Immature natural killer cell (primary cell): ENCODE data around the gene SLC6A7. TPM values are rescaled to one million over a fixed set of nuclear protein-coding genes. Genes with fewer than 3 reads are reported as not detected.
"Not testable (repeated sequence)": the region's sequence is repeated elsewhere in the genome, so short reads cannot be mapped to it uniquely, and the experiment has no call there.

Experiments used
- DNase-seq, 3 donors: peaks; one replicate each; pipeline ENCODE4 v3.0.0; 2022; ENCODE audit warnings: mixed read lengths in 1 of 3
- H3K27ac Mint-ChIP-seq, 6 donors: one replicate each; pipeline ENCODE4 v1.8.0; 2020; ENCODE audit warnings: mixed read lengths in 6 of 6, mild to moderate bottlenecking in 5 of 6, inconsistent platforms in 4 of 6, moderate library complexity in 3 of 6
- H3K27me3 Mint-ChIP-seq, 3 donors: one replicate each; pipeline ENCODE4 v1.8.0; 2020 to 2021; ENCODE audit warnings: low read depth in 3 of 3, mild to moderate bottlenecking in 3 of 3, mixed read lengths in 3 of 3, moderate library complexity in 3 of 3, inconsistent platforms in 1 of 3
- H3K36me3 Mint-ChIP-seq, 3 donors: one replicate each; pipeline ENCODE4 v1.8.0; 2020; ENCODE audit warnings: mixed read lengths in 3 of 3, inconsistent platforms in 2 of 3, mild to moderate bottlenecking in 2 of 3
- H3K4me1 Mint-ChIP-seq, 2 donors: one replicate each; pipeline ENCODE4 v1.8.0; 2020; ENCODE audit warnings: inconsistent platforms in 2 of 2, mild to moderate bottlenecking in 2 of 2, mixed read lengths in 2 of 2, moderate library complexity in 1 of 2
- H3K4me3 Mint-ChIP-seq, 5 donors: one replicate each; pipeline ENCODE4 v1.8.0; 2020; ENCODE audit warnings: mild to moderate bottlenecking in 5 of 5, mixed read lengths in 5 of 5, inconsistent platforms in 3 of 5, moderate library complexity in 3 of 5
- H3K9me3 Mint-ChIP-seq, 6 donors: one replicate each; pipeline ENCODE4 v1.8.0; 2020; ENCODE audit warnings: mild to moderate bottlenecking in 6 of 6, mixed read lengths in 6 of 6, inconsistent platforms in 4 of 6, moderate library complexity in 3 of 6
- polyA plus RNA-seq, 3 donors: library from polyadenylated mRNA; unstranded; fragments of 300-500 nt; fragmentation: Illumina TruSeq; gene quantifications; one replicate each; pipeline ENCODE4 v1.2.3, GENCODE V29; 2021

The SLC6A7 gene
- polyA plus RNA-seq, 3 donors from 2014 or later: not detected

DNA sequence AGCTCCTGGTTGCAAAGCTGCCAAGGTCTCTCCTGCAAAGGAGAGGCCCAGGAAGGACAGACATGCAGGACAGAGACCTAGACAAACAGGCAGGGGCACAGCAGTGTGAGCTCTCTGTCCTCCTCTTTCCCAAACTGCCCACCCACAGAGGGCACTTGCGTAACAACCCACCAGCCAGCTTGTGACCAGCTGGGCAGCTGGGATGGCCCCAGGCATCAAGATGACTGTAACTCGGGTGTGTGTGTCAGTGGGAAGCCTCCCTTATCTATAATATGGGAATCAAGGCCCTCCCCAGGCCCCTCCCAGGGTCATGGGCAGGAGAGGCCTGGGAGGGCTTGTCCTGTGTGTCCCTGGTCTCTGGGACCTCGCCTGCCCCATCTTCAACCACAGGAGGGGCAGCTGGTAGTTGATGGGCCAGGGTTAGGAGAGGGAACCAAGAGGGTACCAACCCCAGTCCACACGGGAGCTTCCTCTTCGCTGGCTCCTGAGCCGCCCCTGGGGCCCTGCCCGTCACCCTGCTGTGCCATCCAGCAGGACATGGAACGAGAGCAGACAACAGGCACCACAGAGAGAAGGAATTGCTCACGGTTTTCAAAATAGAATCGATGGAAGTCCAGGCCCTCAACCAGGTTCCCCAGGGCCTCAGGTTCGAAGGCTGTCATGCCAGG, 37.9 kb downstream of the SLC6A7 start:
- no peak for DNase-seq
- H3K4me3 Mint-ChIP-seq: no peak overlapping the region
- no peaks in the 10 kb centered on the region for H3K9me3 Mint-ChIP-seq
- no peak overlapping the region for H3K27ac Mint-ChIP-seq
- no peaks in the 10 kb centered on the region for H3K4me1 Mint-ChIP-seq
- peaks cover 0 to 2% (median 0%) of the 10 kb centered on the region in 3 donors for H3K27me3 Mint-ChIP-seq
- no peaks in the 10 kb centered on the region for H3K36me3 Mint-ChIP-seq

DNA sequence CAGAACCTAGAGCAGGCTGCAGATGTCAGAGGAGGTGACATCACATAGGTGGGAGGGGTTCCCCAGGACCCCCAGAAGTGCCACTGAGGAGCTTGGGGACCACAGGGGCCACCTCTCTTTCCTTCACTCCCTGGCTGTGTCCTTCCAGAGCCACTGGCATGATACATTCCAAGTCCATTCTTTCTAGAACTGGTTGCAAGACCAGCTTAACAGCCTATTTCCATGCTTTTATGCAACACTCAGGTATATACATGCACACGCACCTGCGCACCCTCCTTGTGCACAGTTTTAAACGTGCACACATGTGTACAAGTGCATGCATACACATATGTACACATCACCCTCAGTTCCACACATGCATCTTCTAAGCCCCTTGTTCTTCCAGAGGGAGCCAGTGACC, 39.7 kb downstream of the SLC6A7 start:
- Mint-ChIP-seq H3K36me3 (no peaks in the 10 kb centered on the region), H3K4me1 (no peaks in the 10 kb centered on the region), H3K27me3 (peaks cover 0 to 5% (median 0%) of the 10 kb centered on the region in 3 donors), H3K27ac (no peak overlapping the region), H3K9me3 (no peaks in the 10 kb centered on the region), H3K4me3 (no peak overlapping the region)
- DNase-seq: no peak

DNA sequence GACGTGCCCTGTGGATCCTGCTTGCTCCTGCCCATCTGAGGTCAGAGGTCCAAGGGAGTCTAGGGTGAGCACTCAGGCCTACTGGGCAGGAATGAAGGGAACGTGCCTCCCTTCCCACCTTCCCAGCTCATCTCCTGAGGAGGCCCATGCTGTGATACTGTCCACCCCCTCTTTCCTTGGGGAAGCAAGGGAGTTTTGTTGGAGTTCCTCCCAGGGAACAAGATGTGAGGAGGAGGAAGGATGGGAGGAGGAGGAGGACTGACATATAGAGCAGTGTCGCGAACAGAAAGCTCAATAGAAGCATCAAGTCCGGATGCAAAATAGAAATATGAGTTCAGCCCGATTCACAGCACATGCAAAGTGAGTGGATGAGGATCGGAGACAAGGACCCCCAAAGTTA, 41.0 kb downstream of the SLC6A7 start:
- Mint-ChIP-seq H3K36me3 (no peaks in the 10 kb centered on the region), H3K9me3 (no peaks in the 10 kb centered on the region), H3K27ac (no peak overlapping the region), H3K27me3 (peaks cover 0 to 5% (median 0%) of the 10 kb centered on the region in 3 donors), H3K4me3 (no peak overlapping the region), H3K4me1 (no peaks in the 10 kb centered on the region)
- no peak for DNase-seq

DNA sequence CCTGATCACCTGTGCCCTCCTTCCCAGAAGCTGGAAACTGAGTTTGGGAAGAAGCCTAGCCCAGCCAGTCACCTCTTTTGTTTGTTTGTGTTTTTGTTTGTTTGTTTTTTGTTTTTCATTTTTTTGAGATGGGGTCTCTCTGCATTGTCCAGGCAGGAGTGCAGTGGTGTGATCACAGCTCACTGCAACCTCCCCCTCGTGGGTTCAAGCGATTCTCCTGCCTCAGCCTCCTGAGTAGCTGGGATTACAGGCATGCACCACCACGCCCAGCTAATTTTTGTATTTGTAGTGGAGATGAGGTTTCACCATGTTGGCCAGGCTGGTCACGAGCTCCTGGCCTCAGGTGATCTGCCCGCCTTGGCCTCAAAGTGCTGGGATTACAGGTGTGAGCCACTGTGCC, 43.8 kb downstream of the SLC6A7 start:
- not testable (repeated sequence) for DNase-seq, H3K4me3 Mint-ChIP-seq, H3K36me3 Mint-ChIP-seq, H3K4me1 Mint-ChIP-seq, H3K27me3 Mint-ChIP-seq, H3K9me3 Mint-ChIP-seq, H3K27ac Mint-ChIP-seq

DNA sequence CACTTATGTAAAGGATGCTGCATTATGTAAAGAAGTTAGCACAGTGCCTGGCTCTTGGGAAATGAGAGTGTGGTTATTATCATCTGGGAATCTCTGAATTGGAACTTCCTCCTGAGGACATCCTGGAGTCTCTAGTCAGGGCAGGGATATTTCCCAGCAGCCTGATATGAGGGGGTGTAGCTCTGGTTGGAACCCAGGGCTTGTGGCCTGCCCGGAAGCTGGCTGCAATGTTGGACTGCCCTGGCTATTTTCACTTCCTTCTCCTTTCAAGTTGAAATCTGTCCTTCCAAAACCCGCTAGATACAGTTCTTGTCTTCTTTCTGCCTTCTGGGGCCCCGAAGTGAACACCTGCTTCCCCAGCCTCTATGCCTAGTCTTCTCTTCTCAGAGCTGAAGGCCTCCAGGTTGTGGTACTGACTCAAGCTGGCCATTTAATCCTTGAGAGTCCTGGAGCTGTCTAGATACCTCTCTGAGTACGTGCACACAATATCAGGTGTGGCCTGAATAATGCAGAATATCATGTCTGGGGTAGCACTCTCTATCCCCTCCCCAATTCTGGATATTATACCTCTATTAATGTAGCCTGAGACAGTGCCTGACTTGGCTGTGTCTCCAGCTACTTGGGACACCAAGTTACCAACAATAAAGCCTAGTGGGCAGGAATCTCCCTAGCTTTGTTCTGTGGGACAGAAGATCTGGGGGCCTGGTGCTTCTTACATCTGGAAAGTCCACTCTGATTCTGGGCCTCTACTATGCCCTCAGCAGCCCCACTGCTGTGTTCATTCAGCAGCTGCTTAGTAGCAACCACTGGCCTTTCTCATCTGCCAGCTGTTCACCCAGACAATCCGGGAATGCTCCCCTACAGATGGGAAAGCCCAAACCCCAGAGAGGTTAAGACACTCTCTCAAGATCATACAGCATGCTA, 45.0 kb downstream of the SLC6A7 start:
- peaks cover 0 to 9% (median 2%) of the 10 kb centered on the region in 3 donors for H3K27me3 Mint-ChIP-seq
- no peak overlapping the region for H3K27ac Mint-ChIP-seq
- H3K36me3 Mint-ChIP-seq: no peaks in the 10 kb centered on the region
- H3K9me3 Mint-ChIP-seq: no peaks in the 10 kb centered on the region
- no peak overlapping the region for H3K4me3 Mint-ChIP-seq
- no peak for DNase-seq
- H3K4me1 Mint-ChIP-seq: no peaks in the 10 kb centered on the region

DNA sequence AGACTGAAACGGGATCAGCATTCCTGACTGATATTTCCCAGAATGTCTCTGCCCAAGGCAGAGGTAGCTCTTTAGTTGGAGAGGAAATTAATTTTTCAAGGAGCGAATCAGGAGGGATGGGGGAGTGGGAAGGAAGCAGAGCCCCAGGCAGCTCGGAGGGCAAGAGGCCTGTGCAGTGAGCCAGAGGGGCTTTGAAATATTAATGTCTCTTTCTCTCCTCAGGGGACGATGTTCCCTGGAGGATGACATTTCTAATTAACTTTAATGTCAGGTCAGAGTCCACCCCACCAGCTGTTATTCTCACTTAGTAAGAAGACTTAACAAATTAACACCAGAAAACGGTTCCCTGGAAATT, 45.6 kb downstream of the SLC6A7 start:
- Mint-ChIP-seq H3K4me1 (no peaks in the 10 kb centered on the region), H3K36me3 (no peaks in the 10 kb centered on the region), H3K9me3 (no peaks in the 10 kb centered on the region), H3K4me3 (no peak overlapping the region), H3K27ac (no peak overlapping the region), H3K27me3 (peaks cover 0 to 9% (median 2%) of the 10 kb centered on the region in 3 donors)
- no peak for DNase-seq

DNA sequence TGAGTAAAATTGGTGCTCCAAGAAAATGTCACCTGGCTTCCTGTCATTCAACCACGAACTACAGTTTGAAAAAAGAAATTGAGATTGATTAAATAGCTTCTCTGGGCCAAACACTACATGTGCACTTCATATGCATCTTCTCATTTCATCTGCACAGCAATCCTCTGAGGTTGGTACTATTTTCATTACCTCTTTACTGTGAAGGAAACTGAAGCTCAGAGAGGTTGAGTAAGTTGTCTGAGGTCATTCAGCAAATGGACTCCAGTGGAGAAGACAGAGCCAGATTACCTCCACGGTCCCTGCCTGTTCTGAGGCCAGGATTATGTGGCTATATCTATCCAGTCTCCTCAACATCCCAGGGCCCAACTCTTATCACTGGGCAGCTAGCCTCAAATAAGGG, 46.5 kb downstream of the SLC6A7 start:
- H3K27ac Mint-ChIP-seq: no peak overlapping the region
- no peak overlapping the region for H3K4me3 Mint-ChIP-seq
- H3K36me3 Mint-ChIP-seq: no peaks in the 10 kb centered on the region
- H3K4me1 Mint-ChIP-seq: no peaks in the 10 kb centered on the region
- no peaks in the 10 kb centered on the region for H3K9me3 Mint-ChIP-seq
- DNase-seq: no peak
- peaks cover 0 to 7% (median 2%) of the 10 kb centered on the region in 3 donors for H3K27me3 Mint-ChIP-seq

DNA sequence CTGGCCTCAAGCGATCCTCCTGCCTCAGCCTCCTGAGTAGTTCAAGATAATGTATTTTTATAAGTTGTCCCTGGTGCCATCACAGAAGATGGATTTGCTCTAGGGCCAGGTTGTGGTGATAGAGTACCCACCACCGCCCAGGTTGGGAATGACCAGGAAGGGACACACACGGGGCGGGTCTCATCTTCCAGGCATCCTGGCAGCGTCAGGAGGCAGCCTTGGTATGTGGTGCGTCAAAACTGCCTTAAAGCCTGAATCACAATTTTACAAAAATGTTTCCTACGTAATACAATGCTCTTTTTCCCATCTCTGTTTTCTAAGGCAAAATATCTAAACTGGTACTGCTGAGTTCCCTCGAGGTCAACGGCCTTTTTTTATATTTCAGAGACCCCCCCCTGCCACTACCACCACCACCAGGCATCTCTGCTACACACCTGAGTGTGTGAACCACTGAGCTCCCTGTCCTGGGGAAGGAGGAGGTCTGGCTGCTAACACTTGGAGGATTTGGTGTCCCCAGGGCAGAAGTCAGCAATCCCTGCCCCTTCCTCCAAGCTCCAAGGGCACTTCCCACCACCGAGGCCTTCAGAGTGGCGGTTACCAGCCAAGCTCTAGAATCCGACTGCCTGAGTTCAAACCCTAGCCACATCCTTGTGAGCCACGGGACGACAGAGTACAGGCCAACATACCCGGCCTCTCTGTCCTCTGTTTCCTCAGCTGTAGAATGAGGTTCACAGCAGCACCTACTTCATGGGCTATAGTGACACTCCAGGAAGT, 47.3 kb downstream of the SLC6A7 start:
- DNase-seq: no peak
- H3K27me3 Mint-ChIP-seq: peaks cover 0 to 7% (median 2%) of the 10 kb centered on the region in 3 donors
- no peak overlapping the region for H3K4me3 Mint-ChIP-seq
- H3K9me3 Mint-ChIP-seq: no peaks in the 10 kb centered on the region
- no peaks in the 10 kb centered on the region for H3K4me1 Mint-ChIP-seq
- no peaks in the 10 kb centered on the region for H3K36me3 Mint-ChIP-seq
- H3K27ac Mint-ChIP-seq: no peak overlapping the region

DNA sequence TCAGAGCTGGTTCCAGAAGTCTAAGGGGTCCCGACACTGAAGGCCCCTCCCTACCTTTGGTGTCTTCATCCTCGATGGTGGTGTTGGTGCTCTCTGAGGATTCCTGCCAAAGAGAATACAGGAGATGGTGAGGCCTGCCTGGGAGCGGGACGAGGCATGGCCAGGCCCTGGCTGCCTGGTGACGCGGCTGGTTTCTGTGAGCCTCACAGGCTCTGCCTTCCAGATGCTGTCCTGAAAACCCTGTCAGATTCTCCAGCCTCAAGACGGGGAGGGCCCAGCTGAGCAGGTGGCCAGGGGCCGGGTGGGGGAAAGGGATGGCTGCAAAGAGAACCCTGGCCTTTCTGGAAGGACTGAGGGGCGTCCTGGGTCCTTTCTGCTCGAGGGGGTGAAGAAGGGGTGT, 48.8 kb downstream of the SLC6A7 start:
- no peak overlapping the region for H3K27ac Mint-ChIP-seq
- H3K36me3 Mint-ChIP-seq: no peaks in the 10 kb centered on the region
- no peaks in the 10 kb centered on the region for H3K4me1 Mint-ChIP-seq
- H3K27me3 Mint-ChIP-seq: peaks cover 0 to 7% (median 2%) of the 10 kb centered on the region in 3 donors
- no peak for DNase-seq
- no peaks in the 10 kb centered on the region for H3K9me3 Mint-ChIP-seq
- H3K4me3 Mint-ChIP-seq: no peak overlapping the region

DNA sequence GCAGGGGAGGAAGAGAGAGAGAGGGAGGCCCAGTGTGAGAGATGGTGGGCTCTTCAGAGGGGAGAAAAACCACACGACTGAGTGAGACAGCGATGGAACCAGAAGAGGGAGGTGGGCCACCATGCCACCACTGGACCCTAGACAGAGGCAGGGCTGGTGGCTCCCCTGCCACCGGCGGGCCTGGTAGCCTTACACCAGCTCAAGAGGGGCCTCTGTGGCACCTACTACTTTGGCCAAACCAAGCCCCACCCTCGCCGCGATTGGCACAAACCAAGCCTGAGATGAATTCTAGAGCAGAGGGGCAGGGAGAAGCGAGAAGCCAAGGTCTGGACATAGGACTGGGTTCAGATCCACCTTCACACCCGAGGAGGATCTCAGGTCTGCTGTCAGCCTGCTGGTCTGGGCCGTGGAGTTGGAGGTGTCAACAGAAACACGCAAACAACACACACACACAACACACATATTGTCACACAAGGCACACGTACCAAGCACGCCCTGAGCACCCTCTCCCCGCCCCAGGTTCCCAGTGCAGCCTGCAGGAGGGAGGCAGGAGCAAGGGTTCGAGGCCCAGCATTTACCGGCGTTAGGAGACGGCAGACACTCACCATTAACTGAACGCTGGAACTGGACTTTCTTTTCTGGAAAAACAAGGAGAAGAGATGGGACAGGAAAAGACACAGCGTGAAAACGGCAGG, 49.4 kb downstream of the SLC6A7 start:
- H3K9me3 Mint-ChIP-seq: no peaks in the 10 kb centered on the region
- no peaks in the 10 kb centered on the region for H3K4me1 Mint-ChIP-seq
- no peak overlapping the region for H3K27ac Mint-ChIP-seq
- no peaks in the 10 kb centered on the region for H3K36me3 Mint-ChIP-seq
- peaks cover 0 to 6% (median 2%) of the 10 kb centered on the region in 3 donors for H3K27me3 Mint-ChIP-seq
- no peak overlapping the region for H3K4me3 Mint-ChIP-seq
- no peak for DNase-seq

DNA sequence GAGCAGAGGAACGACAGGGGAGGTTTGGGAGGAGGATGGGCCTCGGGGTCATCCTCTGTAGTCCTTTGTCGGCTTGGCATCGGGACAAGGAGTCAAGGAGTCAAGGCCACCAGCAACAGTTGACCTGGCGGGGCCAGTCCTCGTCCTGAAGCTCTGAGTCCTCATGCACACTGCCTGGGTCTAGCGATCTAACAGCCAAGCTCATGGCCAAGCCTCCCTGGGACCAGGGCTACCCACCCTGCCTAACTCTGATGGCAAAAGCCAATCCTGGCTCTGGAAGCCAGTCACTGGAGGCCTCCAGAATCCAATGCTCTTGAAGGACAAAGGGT, 49.9 kb downstream of the SLC6A7 start:
- DNase-seq: no peak
- Mint-ChIP-seq H3K36me3 (no peaks in the 10 kb centered on the region), H3K4me3 (no peak overlapping the region), H3K27me3 (peaks cover 0 to 7% (median 2%) of the 10 kb centered on the region in 3 donors), H3K4me1 (no peaks in the 10 kb centered on the region), H3K27ac (no peak overlapping the region), H3K9me3 (no peaks in the 10 kb centered on the region)

DNA sequence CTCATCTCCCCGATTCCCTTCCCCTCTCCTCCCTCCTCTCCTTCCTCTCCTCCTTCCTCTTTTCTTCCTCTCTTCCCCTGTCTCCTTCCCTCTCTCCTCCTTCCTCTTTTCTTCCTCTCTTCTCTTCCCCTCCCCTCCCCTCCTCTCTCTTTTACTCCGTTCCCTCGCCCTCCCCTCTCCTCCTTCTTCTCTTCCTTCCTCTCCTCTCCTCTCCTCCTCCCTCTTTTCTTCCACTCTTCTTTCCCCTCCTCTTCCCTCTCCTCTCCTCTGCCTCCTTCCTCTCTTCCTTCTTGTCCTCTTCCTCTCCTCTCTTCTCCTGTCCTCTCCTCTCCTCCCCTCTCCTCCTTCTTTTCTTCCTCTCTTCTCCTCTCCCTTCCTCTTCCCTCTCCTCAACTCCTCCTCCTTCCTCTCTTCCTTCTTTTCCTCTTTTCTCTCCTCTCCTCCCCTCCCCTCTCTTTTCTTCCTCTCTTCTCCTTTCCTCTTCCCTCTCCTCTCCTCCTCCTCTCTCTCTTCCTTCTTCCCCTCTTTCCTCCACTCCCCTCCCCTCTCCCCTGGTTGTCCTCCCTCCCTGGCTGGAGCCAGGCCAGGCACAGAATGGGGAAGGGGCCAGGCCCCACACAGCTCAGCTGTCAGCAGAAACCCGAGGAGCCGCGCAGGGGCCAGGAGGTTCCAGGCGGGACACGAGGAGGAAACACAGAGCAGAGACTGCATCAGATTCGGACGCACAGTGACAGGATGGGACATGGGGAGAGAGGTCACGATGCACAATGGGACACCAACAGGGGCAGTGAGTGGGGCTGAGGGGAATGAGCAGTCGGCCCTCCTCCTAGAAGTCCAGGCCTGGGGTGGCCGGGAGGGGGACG, 51.7 kb downstream of the SLC6A7 start:
- Mint-ChIP-seq H3K36me3 (no peaks in the 10 kb centered on the region), H3K4me1 (no peaks in the 10 kb centered on the region), H3K27ac (no peak overlapping the region), H3K4me3 (no peak overlapping the region), H3K9me3 (no peaks in the 10 kb centered on the region), H3K27me3 (peaks cover 0 to 7% (median 4%) of the 10 kb centered on the region in 3 donors)
- no peak for DNase-seq
